Fibroblast of skin of left biceps (primary cell): Measurements from ENCODE around the gene RTP5.

Experiments used
- DNase-seq, 2 experiments: peaks; one replicate each; pipeline ENCODE4 v3.0.0-alpha.2; 2013; ENCODE audit warnings: low read depth in 2 of 2

The RTP5 gene

GRCh38 chr2:241887806-241888522 lies 18.4 kb downstream of the RTP5 start:
- DNase-seq: no peak

- no peak for DNase-seq
Observed at GRCh38 chr2:241888641-241889040, 19.1 kb downstream of the RTP5 start.

GRCh38 chr2:241890524-241891235 lies 21.2 kb downstream of the RTP5 start:
- DNase-seq: no peak

- no peak for DNase-seq
Observed at GRCh38 chr2:241891315-241891987, 21.9 kb downstream of the RTP5 start.

- DNase-seq: no peak
Observed at GRCh38 chr2:241891988-241892298, 22.4 kb downstream of the RTP5 start.

- DNase-seq: no peak
Observed at GRCh38 chr2:241892299-241893137, 23.0 kb downstream of the RTP5 start.

- DNase-seq: no peak
Observed at GRCh38 chr2:241893265-241893664, 23.7 kb downstream of the RTP5 start.

- DNase-seq: no peak
Observed at GRCh38 chr2:241894056-241894641, 24.6 kb downstream of the RTP5 start.

- DNase-seq: no peak
Observed at GRCh38 chr2:241894681-241895426, 25.3 kb downstream of the RTP5 start.

GRCh38 chr2:241895427-241895711 lies 25.8 kb downstream of the RTP5 start:
- no peak for DNase-seq

- no peak for DNase-seq
Observed at GRCh38 chr2:241895712-241896641, 26.4 kb downstream of the RTP5 start.

- no peak for DNase-seq
Observed at GRCh38 chr2:241896746-241897201, 27.2 kb downstream of the RTP5 start.

- no peak for DNase-seq
Observed at GRCh38 chr2:241897231-241897916, 27.8 kb downstream of the RTP5 start.

- DNase-seq: no peak
Observed at GRCh38 chr2:241898463-241899270, 29.1 kb downstream of the RTP5 start.

GRCh38 chr2:241900251-241901017 lies 30.9 kb downstream of the RTP5 start:
- DNase-seq: no peak

GRCh38 chr2:241901018-241901380 lies 31.5 kb downstream of the RTP5 start:
- no peak for DNase-seq

- no peak for DNase-seq
Observed at GRCh38 chr2:241901500-241902351, 32.2 kb downstream of the RTP5 start.
